Kidney tubule cell (primary cell): Measurements from ENCODE around the gene TNFSF9.
A peak's percentile ranks its signal among the peaks of the same experiment; 100 is the strongest.
"Not testable (repeated sequence)": the region's sequence is repeated elsewhere in the genome, so short reads cannot be mapped to it uniquely, and the experiment has no call there.

Experiments
- DNase-seq: peaks from one replicate; pipeline ENCODE4 v3.0.0-alpha.2; 2018; ENCODE audit warnings: low spot score

The TNFSF9 gene

GRCh38 chr19:6508028-6508771 is 22.6 kb upstream of the TNFSF9 start:
- DNase-seq = not testable (repeated sequence)

GRCh38 chr19:6509118-6509971 is 21.5 kb upstream of the TNFSF9 start:
- peak; percentile 17 for DNase-seq

DNA sequence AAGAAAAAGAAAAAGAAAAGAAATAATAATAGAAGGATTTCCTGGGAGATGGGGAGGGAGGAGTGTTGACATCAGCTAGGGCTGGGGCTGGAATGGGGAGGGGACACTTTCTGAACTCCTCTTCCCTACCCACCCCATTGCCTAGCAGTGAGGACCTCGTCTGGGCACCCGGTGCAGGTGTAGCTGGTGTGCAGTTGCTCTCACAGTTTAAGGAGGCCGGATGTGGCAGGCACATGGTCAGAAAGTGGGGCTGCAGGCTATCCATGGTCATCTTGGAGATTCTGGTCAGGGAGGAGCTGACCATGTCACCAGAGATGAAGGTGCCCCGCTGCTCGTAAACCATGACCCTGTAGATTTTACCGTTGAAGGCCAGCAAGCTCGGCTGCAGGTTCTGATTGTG is 20.2 kb upstream of the TNFSF9 start:
- DNase-seq = no peak

- DNase-seq = no peak
These were observed 16.7 kb upstream of the TNFSF9 start for GRCh38 chr19:6514089-6514488.

GRCh38 chr19:6514926-6515544 is 15.8 kb upstream of the TNFSF9 start:
- no peak for DNase-seq

DNA sequence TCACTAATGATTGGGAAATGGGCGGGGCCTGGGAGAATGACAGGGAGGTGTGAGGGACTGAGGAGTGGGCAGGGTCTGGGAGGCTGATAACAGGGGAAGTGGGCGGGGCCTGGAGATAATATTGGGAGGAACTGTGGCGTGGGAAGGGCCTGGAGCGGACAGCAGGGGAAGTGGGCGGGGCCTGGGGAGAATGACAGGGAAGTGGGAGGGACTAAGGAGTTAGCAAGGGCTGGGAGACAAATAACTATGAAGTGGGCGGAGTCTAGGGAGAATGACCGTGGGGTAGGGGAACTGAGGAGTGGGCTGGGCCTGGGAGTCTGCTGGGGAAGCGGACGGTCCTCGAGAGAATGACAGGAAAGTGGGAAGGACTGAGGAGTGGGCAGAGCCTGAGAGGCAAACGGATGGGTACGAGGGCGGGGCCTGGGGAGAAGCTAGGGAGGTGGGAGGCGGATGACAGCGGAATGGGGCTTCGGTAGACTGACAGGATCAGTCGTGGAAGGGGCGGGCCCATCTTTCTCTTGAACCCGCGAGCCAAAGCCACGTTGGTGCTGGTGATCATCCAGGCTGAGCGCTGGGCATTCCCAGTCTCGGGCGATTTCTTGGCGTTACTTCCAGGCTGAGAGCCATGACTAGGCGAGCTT is 14.7 kb upstream of the TNFSF9 start:
- peak; percentile 95 for DNase-seq

DNA sequence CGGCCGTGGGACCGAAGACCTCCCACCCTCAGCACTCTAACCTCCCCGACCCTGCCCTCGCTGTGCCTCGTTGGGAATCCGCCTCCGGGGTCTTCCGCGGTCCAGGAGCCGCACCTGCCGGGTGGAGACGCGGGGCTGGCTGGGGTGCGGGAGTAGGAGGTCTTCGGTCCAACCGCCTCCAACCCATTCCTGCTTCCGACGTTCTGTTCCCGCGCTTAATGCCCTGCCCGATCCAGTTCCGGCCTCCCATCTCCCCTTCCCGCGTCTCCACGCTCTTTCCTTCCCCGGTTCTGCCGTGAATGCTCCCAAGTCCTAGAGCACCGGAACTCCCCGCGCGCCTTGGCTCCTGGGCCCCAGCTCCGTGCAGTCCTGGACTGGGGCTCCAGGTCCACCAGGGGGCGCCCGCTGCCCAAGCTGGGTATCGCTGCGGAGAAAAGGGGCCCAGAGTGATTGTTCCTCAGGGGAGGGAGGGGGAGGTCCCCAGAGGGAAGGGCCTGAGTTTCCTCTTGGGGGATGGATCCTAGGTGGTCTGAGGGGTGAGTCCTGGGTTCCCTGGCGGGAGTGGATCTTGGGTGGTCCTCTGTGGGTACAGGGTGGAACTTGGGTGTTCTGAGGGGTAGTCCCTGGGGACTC is 14.1 kb upstream of the TNFSF9 start:
- DNase-seq = peak; percentile 89

DNA sequence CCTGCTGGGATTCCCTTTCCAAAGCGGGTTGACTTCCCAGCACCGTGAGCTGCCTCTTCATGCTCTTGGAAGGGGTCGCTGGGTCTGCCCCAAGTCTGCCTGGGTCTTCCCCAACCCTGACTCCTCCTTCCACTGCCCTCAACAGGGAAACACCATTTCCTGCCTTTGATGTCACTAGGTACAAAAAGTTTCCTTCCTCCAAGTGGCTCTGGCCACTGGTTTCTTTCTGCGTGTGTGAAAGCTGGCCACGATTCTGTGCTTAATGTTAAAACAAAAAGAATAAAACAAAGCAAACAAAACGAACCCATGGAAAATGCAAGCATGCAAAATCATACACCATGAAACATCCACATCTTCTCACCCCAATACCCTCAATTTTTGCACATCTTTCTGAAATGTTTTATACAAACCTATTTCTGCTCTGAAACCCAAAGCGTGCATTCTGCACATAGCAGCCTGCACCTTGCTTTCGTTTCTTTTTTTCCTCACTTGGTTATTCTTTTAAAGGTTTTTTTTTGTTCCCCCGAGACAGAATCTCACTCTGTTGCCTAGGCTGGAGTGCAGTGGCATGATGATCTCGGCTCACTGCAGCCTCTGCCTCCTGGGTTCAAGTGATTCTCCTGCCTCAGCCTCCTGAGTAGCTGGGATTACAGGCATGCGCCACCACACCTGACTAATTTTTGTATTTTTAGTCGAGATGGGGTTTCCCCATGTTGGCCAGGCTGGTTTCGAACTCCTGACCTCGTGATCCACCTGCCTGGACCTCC is 12.5 kb upstream of the TNFSF9 start:
- no peak for DNase-seq

GRCh38 chr19:6519289-6519688 is 11.5 kb upstream of the TNFSF9 start:
- peak; percentile 89 for DNase-seq

- peak; percentile 95 for DNase-seq
These were observed 8.8 kb upstream of the TNFSF9 start for GRCh38 chr19:6521718-6522646.

DNA sequence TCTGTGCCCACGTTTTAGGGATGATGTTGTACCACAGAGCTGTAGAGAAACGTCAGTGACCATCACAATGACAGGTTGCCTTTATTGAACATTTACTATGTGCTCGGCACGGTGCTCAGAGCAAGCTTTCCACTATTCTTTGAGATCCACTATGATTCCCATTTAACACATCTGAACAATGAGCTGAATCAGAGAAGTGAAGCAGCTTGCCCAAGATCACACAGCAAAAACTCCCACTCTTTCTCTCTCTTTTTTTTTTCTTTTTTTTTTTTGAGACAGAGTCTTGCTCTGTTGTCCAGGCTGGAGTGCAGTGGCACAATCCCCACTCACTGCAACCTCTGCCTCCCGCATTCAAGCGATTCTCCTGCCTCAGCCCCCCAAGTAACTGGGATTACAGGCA is 8.1 kb upstream of the TNFSF9 start:
- no peak for DNase-seq

- no peak for DNase-seq
These were observed 6.5 kb upstream of the TNFSF9 start for GRCh38 chr19:6524311-6524710.

GRCh38 chr19:6527893-6528543 is 2.8 kb upstream of the TNFSF9 start:
- DNase-seq = peak; percentile 61

DNA sequence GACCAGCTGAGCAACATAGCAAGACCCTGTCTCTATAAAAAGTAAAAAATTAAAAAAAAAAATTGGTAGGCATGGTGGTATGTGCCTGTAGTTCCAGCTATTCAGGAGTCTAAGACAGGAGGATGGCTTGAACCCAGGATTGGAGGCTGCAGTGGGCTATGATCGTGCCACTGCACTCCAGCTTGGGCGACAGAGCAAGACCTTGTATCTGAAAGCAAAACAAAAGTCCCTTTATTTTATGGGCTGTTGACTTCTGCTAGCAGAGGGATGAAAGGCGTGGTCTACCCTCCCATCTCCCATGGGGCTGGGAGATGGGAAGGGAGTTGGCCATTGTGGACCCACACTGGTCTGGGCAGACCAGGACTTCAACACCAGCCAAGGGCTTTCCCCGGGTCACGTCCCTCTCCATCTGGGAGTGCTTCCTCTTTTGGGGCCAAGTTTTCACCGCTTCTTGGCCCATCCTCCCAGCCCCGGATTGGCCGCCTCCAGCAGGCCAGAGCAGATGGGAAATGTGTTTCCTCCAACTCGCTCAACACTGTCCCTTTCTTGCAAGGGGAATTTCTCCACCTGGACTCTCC is 2.2 kb upstream of the TNFSF9 start:
- peak; percentile 53 for DNase-seq

- DNase-seq = no peak
These were observed 1.5 kb upstream of the TNFSF9 start for GRCh38 chr19:6529351-6529750.

DNA sequence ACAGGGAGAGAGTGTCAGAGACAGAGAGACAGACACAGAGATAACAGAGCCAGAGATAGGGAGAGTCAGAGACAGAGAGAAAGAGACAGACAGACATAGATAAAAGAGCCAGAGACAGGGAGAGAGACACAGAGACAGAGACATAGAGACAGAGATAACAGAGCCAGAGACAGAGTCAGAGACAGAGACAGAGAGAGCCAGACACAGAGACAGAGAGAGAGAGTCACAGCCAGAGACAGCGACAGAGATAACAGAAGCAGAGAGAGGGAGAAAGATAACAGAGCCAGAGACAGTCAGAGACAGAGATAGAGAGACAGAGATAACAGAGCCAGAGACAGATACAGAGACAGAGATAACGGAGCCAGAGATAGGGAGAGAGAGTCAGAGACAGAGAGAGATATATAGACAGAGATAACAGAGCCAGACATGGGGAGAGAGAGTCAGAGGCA is 865 bp upstream of the TNFSF9 start:
- DNase-seq = no peak

DNA sequence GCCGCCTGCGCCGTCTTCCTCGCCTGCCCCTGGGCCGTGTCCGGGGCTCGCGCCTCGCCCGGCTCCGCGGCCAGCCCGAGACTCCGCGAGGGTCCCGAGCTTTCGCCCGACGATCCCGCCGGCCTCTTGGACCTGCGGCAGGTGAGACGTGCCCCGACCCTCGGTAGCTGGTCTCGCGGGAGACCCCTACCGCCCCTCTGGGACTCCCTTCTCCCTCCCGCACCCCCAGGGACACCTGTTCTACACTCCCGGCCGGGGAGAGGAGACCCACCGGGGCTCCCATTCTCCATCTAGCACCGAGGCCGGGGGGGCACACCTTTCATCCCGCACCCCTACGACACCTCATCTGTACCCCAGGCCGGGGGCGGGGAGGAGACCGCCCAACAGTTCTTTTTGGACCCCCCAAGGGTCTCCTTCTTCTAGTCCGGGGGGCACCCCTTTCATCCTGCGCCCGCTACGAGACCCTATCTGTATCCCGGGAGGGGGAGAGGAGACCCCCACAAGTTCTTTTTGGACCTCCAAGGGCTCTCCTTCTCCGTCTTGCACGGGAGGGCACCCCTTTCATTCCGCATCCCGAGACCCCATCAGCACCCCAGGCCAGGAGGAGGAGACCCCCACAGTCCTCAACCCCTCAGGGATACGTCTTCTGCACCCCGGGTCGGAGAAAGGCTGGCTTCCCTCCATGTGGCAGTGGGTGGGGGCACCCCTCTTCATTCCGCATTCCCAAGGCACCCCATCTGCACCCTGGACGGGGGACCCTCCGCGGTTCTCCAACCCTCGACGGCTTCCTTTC is 533 bp downstream of the TNFSF9 start:
- no peak for DNase-seq

GRCh38 chr19:6531956-6532243 is 1.1 kb downstream of the TNFSF9 start:
- no peak for DNase-seq
